HG03469 (cell line): ENCODE data around the gene ENHO.
"Not testable (repeated sequence)": the region's sequence is repeated elsewhere in the genome, so short reads cannot be mapped to it uniquely, and the experiment has no call there.

Source experiments
- ATAC-seq: cut with Tn5 transposase; IDR thresholded peaks from one replicate; pipeline ENCODE4 v1.9.1; 2021; ENCODE audit warnings: mild to moderate bottlenecking, moderate library complexity, moderate number of reproducible peaks; ENCODE audit not compliant: unreplicated experiment

The ENHO gene

DNA sequence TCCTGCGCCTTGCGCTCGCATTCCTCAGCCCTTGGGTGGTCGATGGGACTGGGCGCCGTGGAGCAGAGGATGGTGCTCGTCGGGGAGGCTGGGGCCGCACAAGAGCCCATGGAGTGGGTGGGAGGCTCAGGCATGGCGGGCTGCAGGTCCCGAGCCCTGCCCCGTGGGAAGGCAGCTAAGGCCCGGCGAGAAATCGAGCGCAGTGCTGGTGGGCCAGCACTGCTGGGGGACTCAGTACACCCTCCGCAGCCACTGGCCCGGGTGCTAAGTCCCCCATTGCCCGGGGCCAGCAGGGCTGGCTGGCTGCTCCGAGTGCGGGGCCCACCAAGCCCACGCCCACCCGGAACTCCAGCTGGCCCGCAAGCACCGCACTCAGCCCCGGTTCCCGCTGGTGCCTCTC, 40.0 kb downstream of the ENHO start:
- not testable (repeated sequence) for ATAC-seq

DNA sequence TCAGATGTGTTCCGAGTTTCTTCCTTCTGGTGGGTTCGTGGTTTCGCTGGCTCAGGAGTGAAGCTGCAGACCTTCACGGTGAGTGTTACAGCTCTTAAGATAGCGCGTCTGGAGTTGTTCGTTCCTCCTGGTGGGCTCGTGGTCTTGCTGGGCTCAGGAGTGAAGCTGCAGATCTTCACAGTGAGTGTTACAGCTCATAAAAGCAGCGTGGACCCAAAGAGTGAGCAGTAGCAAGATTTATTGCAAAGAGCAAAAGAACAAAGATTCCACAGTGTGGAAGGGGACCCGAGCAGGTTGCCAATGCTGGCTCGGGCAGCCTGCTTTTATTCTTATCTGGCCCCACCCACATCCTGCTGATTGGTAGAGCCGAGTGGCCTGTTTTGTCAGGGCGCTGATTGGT, 41.2 kb downstream of the ENHO start:
- ATAC-seq = not testable (repeated sequence)

DNA sequence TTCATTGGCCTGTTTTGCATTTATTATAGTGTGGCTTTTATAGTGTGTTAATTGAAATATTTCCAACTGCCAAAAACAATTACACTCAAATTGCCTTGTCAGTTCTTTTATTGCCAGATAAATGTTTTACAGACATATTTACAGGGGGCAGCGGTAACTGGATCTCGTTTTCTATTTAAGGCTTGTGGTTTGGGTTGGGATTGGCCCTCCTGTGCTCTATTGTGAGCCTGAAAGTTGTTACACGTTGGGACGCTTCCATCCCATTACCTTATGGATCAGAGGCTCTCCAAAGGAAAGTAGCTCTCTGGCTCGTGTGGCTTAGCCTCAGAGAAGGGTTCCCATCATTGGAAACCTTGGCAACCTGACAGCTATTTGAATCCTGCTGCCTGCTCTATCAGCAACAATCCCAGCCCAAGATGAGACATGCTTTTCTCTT, 43.3 kb downstream of the ENHO start:
- no peak for ATAC-seq

GRCh38 chr9:34477541-34477940, 45.2 kb downstream of the ENHO start:
- no peak for ATAC-seq

DNA sequence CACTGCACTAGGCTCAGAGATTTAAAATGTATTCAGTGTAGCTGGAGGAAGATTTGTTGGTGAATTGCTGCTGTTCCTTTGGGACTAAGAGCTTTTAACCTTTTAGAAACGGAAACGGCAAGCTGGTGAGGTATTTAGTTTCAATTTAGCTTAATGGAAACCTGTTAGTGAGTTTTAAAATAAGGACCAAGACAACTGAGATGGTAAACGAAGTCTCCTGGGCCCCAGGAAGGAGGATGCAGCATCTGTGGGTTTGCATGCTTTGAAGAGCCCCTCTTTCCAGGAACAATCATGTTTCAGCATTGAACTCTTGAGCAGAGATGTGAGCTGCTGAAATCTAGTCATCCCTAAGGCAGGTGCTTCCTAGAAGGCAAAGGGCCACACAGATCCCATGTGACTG, 47.7 kb downstream of the ENHO start:
- no peak for ATAC-seq
